Kidney (tissue), 14 donors: Measurements from ENCODE around the gene ESYT2. TPM values are rescaled to one million over a fixed set of nuclear protein-coding genes. Genes with fewer than 3 reads are reported as not detected.

Experiments used
- DNase-seq, 5 donors: peaks; one replicate each; pipeline ENCODE4 v3.0.0-alpha.2; 2013 to 2020
- FAIRE-seq: peaks from 2 replicates; lab custom pipeline; 2012; peaks lifted over from hg19 to GRCh38; lab: Jason Lieb, UNC
- H3K27ac ChIP-seq, 2 donors: one replicate each; pipeline ENCODE4 v1.7.0; 2013; ENCODE audit warnings: low read depth in 2 of 2, low read length in 2 of 2, inconsistent platforms in 1 of 2
- H3K27me3 ChIP-seq: one replicate; pipeline ENCODE4 v1.7.1; 2013; ENCODE audit warnings: low read length, inconsistent platforms; ENCODE audit not compliant: control insufficient read depth, insufficient read depth
- H3K36me3 ChIP-seq, 3 donors: one replicate each; pipeline versions ENCODE4 v1.7.0 to v1.7.1; 2013; ENCODE audit warnings: low read length in 3 of 3, control low read depth in 1 of 3, inconsistent platforms in 1 of 3; ENCODE audit not compliant: insufficient read depth in 3 of 3, control insufficient read depth in 2 of 3
- H3K4me1 ChIP-seq, 3 donors: one replicate each; pipeline versions ENCODE4 v1.7.0 to v1.7.1; 2013; ENCODE audit warnings: low read length in 3 of 3, inconsistent platforms in 1 of 3, low read depth in 1 of 3; ENCODE audit not compliant: control insufficient read depth in 2 of 3, insufficient read depth in 2 of 3
- H3K4me3 ChIP-seq, 3 donors: one replicate each; pipeline versions ENCODE4 v1.7.0 to v1.8.1; 2013; ENCODE audit warnings: low read length in 3 of 3, control low read depth in 1 of 3, inconsistent platforms in 1 of 3
- H3K9ac ChIP-seq, 3 donors: one replicate each; pipeline versions ENCODE4 v1.7.0 to v1.7.1; 2013; ENCODE audit warnings: low read length in 3 of 3, control low read depth in 1 of 3, inconsistent platforms in 1 of 3
- H3K9me3 ChIP-seq, 3 donors: one replicate each; pipeline versions ENCODE4 v1.7.0 to v1.7.1; 2013; ENCODE audit warnings: low read length in 3 of 3, control low read depth in 1 of 3, inconsistent platforms in 1 of 3; ENCODE audit not compliant: control insufficient read depth in 2 of 3, insufficient read depth in 1 of 3
- intact Hi-C: fragments of 100-400 bp; cut with DNase I; formaldehyde crosslinking; loops from one replicate; pipeline ENCODE4 v1.11.1; 2022
- polyA plus RNA-seq: library from polyadenylated mRNA; stranded (reverse); fragments of 350-450 nt; fragmentation: Illumina TruSeq; extraction: RNeasy Lipid Tissue Mini Kit (QIAGEN cat#74804); gene quantifications from one replicate; pipeline ENCODE4 v1.2.3, GENCODE V29; 2014; ENCODE audit warnings: low read depth, low replicate concordance; ENCODE audit not compliant: insufficient read depth
- total RNA-seq: library from RNA; stranded (reverse); fragmentation: NEBNext Ultra II Directional; extraction: Animal tissue kit (Norgen Biotek cat#: 25700); gene quantifications from one replicate; pipeline ENCODE4 v1.2.1, GENCODE V29; 2021
- TF ChIP-seq, protein P1 (sequence below): IDR thresholded peaks from 3 replicates; pipeline ENCODE4 v1.5.1; 2012; ENCODE audit warnings: mild to moderate bottlenecking, moderate library complexity, borderline replicate concordance; ENCODE audit not compliant: insufficient read depth; ENCODE audit errors: extremely low read depth
- donor health status: control.
- donor health status: control.
- donor health status: control.
- donor health status: control.
- donor health status: control.
- donor health status: DM: yes; HTN: yes; CAD: no.
- donor health status: Normal renal cell carcinoma (clear cell type).

The ESYT2 gene
- total and polyA plus RNA-seq, 2 donors from 2014 or later = 19.4 to 95.8 TPM

DNA sequence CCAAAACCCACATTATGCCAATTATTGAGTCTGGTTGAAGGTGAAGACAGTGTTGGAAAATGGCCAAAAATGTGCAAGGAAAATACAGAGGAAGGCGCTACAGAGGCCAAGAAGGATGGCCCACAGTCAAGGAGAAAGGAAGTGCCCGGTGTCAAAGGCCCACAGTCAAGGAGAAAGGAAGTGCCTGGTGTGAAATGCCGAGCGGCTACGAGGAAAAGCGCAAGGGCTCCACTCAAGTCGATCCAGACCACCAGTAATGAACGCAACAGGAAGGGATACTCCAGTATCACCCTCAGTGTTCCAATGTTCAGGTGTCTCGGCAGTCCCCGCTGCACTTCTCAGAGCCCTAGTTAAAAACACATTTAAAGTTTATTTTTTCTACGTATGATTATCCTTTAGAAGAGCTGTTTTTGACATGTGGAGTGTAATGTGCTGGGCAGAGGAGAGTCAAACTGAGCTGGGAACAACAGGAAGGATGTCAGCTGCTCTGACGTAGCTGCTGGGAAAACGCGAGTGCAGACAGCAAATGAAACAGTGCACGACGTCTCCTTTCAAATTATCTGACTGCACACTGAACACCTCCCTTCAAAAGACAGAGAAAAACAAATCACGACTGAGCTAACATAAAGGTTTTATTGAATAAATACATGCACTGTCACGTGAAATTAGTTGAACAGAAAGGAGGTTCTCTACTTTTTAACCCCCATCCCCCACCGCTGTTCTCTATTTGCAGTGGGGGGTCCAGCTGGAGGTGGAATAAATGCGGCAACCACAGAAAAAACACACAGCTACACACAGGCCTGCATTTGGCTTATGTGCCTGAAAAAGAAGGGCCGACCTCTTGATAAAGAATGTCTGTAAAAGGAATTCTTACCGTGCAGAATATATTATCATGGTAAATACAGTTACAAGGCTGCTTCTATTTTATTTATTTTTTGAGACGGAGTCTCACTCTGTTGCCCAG lies 98.6 kb downstream of the ESYT2 start:
- H3K9me3 ChIP-seq = no peaks in the 10 kb centered on the region
- no peak overlapping the region for H3K9ac ChIP-seq
- H3K27me3 ChIP-seq = no peaks in the 10 kb centered on the region
- DNase-seq (peak in 1 of 5 donors; percentile 36), FAIRE-seq (no peak)
- TF ChIP-seq, protein P1, sequence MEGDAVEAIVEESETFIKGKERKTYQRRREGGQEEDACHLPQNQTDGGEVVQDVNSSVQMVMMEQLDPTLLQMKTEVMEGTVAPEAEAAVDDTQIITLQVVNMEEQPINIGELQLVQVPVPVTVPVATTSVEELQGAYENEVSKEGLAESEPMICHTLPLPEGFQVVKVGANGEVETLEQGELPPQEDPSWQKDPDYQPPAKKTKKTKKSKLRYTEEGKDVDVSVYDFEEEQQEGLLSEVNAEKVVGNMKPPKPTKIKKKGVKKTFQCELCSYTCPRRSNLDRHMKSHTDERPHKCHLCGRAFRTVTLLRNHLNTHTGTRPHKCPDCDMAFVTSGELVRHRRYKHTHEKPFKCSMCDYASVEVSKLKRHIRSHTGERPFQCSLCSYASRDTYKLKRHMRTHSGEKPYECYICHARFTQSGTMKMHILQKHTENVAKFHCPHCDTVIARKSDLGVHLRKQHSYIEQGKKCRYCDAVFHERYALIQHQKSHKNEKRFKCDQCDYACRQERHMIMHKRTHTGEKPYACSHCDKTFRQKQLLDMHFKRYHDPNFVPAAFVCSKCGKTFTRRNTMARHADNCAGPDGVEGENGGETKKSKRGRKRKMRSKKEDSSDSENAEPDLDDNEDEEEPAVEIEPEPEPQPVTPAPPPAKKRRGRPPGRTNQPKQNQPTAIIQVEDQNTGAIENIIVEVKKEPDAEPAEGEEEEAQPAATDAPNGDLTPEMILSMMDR = no peak
- H3K4me3 ChIP-seq = no peak overlapping the region
- intact Hi-C loops = no loop called here
- peak overlapping the region in 1 of 2 donors; percentile 56 for H3K27ac ChIP-seq
- H3K36me3 ChIP-seq = peaks cover 0 to 9% (median 4%) of the 10 kb centered on the region in 3 donors
- no peaks in the 10 kb centered on the region for H3K4me1 ChIP-seq

DNA sequence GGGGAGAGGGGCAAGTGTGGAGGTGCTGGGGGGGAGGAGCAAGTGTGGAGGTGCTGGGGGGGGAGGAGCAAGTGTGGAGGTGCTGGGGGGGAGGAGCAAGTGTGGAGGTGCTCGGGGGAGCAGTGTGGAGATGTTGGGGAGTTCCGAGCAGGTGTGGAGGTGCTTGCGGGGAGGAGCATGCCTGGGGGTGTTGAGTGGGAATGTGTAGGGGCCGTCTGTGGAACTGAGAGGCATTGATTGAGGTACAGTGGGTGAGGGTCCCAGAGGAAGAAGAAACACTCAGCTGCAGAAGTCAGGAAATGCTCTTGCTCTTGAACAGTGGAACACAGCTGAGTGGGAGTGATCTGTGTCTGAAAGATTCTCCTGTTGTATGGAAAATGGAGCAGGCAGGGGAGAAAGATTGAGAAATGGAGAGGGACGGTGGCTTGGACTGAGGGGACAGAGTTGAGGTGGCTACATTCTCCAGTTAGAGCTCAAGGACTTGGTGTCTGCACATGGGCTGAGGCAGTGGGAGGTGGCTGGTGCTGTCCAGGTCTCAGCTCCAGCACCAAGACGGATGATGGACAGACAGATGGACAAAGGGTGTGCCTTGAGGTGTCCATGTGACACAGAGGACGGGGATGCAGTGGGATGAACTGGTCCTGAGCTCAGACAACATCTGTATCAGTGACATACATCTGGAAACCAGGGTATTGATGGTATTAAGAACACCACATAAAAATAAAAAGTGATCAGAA lies 99.5 kb downstream of the ESYT2 start:
- peaks cover 0 to 7% (median 4%) of the 10 kb centered on the region in 3 donors for H3K36me3 ChIP-seq
- no peak for FAIRE-seq
- H3K27ac ChIP-seq = no peak overlapping the region

DNA sequence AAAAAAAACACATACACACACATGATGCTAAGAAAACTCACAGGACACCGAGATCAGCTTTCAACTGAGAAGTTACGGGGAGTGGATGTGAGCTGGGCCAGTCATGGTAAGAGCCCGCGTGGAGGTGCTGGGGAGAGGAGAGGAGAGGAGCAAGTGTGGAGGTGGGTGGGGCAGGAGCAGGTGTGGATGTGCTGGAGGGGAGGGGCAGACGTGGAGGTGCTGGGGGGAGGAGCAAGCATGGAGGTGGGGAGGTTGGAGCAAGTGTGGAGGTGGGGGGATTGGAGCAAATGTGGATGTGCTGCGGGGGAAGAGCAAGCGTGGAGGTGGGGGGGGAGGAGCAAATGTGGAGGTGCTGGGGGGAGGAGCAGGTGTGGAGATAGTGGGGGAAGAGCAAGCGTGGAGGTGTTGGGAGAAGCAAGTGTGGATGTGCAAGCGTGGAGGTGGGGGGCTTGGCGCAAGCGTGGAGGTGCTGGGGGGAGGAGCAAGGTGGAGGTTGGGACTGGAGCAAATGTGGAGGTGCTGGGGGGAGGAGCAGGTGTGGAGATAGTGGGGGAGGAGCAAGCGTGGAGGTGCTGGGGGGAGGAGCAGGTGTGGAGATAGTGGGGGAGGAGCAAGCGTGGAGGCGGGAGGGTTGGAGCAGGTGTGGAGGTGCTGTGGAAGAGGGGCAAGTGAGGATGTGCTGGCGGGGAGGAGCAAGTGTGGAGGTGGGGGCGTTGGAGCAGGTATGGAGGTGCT lies 100.2 kb downstream of the ESYT2 start:
- H3K9me3 ChIP-seq = no peaks in the 10 kb centered on the region
- peaks cover 0 to 4% (median 2%) of the 10 kb centered on the region in 3 donors for H3K36me3 ChIP-seq
- H3K9ac ChIP-seq = no peak overlapping the region
- H3K4me3 ChIP-seq = no peak overlapping the region
- H3K4me1 ChIP-seq = no peaks in the 10 kb centered on the region
- no peak for FAIRE-seq
- intact Hi-C loops = no loop called here
- TF ChIP-seq, protein P1 = no peak
- no peaks in the 10 kb centered on the region for H3K27me3 ChIP-seq
- H3K27ac ChIP-seq = no peak overlapping the region
- DNase-seq = no peak

More for the DNA sequence above, 99.5 kb downstream of the ESYT2 start:
- Histone ChIP-seq H3K4me3 (no peak overlapping the region), H3K9me3 (no peaks in the 10 kb centered on the region), H3K9ac (no peak overlapping the region), H3K27me3 (no peaks in the 10 kb centered on the region), H3K4me1 (no peaks in the 10 kb centered on the region)
- TF ChIP-seq, protein P1 = no peak
- intact Hi-C loops = no loop called here
- no peak for DNase-seq
